Left kidney (tissue), 2 donors: Measurements from ENCODE around the gene VPS18. TPM values are rescaled to one million over a fixed set of nuclear protein-coding genes. Genes with fewer than 3 reads are reported as not detected.

ENCODE experiments used
- DNase-seq: peaks from one replicate; pipeline ENCODE4 v3.0.0-alpha.2; 2013
- polyA plus RNA-seq: library from polyadenylated mRNA; unstranded; fragments of 120-200 nt; gene quantifications from one replicate; pipeline ENCODE4 v1.2.1, GENCODE V29; 2013; ENCODE audit not compliant: insufficient read length

The VPS18 gene
- polyA plus RNA-seq, 1 donor, result 16.5 TPM

DNA sequence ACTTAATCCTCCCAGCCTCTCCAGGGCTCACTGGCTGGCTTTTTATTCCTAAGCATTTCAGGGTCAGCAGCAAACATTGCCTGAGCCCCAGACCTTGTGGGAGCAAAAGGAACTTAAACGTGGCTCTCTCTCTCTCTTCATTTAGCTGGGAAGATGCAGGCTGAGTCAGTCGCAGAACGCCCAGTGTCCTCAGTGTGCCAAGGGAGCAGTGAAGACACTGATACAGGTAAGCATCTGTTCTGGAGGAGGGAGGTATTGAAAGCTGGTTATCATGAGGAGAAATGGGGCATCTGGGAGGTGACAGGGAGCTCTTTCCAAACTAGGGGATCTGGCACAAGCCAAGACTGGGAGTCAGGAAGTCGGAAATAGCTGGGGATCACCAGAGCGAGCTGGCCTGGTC is 24.6 kb upstream of the VPS18 start:
- DNase-seq, result no peak

GRCh38 chr15:40870716-40871115 is 23.5 kb upstream of the VPS18 start:
- DNase-seq, result no peak

DNA sequence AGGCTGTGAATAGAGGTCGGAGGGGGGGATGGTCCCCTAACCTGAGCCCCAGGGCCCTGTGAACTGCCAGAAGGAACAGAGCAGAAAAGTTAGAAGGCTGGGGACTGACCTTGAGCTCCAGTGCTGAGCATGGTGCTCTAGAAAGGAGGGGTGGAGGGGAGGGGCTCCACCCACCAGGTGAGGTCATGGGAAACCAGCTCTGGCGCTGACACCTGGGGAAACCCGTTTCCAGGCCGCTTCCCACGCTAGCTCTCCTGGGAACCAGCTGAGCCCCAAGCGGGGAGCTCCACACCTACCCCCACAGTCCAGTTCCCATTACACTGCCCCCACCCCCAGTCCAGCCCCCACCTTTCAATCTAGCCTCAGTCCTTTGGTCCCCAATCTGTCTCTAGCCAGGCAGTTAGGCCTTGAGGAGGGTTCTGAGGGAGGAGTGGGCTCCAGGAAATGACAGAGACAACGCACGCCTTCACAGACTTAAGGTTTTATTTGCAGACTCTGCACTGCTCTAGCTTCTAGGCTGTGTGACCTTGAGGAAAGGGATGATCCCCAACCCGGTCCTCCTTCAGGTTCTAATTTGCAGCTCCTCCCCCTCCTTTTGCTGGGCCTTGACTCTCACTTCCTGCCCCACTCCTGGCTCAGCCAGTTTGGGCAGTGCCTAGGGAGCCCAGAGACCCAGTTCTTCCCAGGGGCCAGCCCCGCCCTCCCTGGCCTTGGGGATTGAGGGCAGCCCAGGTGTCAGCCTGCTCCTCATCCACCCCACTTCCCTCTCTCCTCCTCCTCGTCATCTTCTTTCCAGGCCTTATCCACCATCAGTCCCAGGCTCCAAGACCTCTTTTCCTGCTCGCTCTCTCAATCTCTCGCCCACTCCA is 22.3 kb upstream of the VPS18 start:
- peak; percentile 45 for DNase-seq

- DNase-seq, result no peak
Observed at GRCh38 chr15:40872791-40873693, 21.2 kb upstream of the VPS18 start.

- peak; percentile 59 for DNase-seq
Observed at GRCh38 chr15:40873694-40874561, 20.3 kb upstream of the VPS18 start, which contains the start of gene RHOV. RHOV (minus strand) TSS chr15:40874234; CDS start chr15:40874139, 95 bp downstream.

DNA sequence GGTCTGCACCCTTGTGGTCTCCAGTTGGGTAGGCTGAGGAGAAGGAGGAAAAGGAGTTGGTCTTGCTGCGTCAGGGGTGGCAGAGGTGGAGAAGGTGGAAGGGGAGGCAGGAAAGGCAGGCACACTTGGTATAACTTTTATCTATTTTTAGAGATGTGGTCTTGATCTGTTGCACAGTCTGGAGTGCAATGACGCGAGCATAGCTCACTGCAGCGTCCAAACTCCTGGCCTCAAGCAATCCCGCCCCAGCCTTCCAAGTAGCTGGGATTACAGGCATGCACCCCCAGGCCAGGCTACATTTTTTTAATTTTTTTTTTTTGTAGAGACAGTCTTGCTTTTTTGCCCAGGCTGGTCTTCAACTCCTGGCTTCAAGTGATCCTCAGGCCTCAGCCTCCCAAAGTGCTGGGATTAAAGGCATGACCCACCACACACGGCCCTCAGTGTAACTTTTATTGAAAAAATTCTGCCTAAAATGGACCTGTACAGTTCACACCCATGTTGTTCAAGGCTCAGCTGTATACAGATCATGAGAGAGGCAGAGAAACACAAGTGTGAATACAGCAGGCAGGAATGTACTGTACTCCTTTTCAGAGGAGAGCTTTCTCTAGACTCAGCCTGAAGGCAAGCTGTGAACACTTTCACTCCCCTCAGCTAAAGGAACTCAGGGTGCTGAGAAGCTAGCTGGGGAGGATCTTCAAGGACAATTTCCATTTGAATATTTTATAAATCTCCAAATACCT is 18.1 kb upstream of the VPS18 start:
- DNase-seq, result no peak

DNA sequence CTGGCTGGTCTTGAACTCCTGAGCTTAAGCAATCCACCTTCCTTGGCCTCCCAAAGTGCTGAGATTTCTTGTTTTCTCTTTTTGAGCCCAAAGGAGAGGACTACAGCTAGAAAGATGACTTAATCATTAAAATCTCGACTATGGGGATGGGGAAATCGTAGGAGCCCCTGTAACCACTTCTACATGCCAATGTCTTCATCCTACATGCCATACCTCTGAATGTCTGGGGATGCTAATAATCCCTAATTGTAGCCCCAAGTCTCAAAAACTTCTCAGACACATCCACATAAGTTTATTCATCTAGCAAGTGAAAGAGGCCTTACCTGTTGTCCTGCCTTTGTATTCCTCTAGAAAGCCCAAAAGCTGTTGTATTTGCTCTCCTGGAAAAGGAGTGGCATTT is 16.6 kb upstream of the VPS18 start:
- no peak for DNase-seq

- DNase-seq, result no peak
Observed at GRCh38 chr15:40878785-40879184, 15.5 kb upstream of the VPS18 start.

DNA sequence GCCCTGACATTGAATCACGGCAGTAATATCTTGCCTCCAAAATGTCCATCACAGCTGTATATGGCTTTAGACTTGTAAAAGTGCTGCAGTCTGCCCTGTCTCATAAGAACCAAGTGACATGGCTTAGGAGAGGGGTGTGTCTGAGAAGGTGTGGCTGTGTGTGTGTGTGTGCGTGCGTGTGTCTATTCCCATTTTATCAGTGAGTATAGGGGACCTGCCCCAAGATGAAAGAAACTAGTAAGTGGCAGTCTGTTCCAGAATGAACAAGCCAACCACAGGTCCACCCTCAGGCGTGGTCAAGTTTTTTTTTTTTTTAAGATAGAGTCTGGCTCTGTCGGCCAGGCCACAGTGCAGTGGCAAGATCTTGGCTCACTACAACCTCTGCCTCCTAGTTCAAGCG is 14.6 kb upstream of the VPS18 start:
- no peak for DNase-seq

- no peak for DNase-seq
Observed at GRCh38 chr15:40881351-40881750, 12.9 kb upstream of the VPS18 start.

DNA sequence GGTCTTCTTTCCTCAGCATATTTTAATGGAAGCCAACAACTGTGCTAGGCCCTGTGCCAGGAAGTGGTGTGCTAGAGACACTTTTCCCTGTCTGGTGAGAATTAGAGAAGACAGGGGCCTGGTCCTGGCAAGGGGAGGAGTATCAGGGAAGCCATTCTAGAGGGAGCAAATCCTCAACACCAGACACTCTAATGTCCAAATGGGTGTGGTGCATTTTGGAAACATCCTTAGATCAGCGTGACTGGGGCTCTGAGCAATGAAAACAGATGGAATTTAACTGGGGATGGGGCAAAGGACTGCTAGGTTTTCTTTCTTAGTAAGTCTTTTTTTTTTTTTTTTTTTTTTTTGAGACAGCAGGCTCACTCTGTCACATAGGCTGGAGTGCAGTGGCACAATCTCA is 7.7 kb upstream of the VPS18 start:
- no peak for DNase-seq

DNA sequence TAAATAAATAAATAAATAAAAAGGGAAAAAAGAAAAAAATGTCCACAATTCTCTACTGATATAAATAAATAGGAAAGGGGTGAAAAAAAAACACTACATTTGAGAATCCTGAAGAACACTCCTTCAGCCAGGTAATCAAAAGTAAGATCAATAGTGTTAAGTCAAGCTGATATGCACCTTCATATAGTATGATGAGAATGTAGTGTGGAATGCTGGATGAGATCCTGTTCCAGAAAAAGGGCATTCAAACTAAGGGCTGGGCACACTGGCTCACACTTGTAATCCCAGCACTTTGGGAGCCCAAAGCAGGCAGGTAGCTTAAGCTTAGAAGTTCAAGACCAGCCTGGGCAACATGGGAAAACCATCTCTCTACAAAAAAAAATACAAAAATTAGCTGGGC is 5.1 kb upstream of the VPS18 start:
- DNase-seq, result no peak

DNA sequence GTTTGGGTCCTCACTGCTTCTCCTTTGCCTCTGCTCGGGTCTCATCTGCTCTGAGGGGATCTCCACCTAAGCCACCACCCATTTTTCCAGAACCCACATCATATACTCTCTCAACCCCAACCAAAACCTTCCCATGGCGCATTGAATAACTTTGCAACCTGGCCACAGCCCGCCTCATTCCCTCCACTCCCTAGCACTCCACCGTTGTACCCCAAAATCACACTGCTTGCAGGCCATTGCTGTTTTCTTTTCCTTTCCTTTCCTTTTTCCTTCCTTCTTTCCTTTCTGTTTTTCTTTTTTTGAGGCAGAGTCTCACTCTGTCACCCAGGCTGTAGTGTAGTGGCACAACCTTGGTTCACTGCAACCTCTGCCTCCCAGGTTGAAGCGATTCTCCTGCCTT is 3.1 kb upstream of the VPS18 start:
- DNase-seq, result no peak

DNA sequence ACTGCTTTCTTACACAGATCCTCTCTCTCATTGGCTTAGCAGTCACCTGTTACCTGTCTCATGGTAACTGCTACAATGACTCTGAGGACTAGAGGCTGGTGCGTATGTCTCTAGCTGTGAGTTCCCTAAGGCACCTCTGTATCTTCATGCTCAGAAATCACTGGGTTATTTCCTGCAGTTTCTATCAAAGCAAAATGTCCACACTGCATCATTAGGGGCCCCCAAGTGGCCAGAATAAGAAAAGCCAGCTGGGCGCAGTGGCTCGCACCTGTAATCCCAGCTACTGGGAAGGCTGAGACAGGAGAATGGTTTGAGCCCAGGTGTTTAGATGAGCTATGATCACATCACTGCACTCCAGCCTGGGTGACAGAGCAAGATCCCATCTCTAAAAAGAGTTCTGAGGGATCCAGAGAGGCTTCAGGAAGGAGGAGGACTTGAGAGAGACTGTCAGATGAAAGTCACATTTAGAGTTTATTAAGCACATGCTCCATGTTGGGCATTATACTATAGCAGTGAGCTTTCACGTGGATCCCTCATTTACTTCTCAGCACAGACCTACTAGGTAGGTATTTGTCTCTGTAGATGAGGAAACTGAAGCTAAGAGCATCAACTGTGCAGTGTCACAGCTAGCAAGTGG is 2.3 kb upstream of the VPS18 start:
- peak; percentile 59 for DNase-seq

DNA sequence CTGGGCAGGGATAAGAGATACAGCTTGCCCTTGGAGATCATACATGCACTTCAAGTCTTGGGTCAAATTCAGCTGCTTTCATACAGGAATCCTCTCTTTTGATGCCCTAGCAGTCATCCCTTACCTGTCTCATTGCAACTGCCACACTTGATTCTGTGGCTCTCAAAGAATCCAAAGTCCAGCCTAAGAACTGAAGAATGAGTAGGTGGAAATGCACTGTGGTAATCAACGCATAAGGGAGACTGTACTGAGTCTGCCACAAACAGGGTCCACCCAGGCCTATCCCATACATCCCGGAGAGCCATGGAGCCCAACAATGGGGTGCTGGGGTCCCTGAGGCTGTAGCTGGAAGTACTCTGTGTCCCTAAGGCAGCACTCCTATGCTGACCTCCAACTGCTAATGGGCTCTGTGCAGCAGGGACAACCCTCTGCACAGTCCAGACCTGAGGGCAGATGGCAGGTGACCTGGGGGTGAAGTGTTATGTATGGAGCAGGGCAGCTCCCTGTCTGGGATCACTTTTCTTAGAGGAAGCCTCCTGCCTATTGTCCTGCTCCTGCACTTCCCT is 1.7 kb upstream of the VPS18 start:
- DNase-seq, result no peak

- DNase-seq, result no peak
Observed at GRCh38 chr15:40893019-40893670, 1.1 kb upstream of the VPS18 start.

DNA sequence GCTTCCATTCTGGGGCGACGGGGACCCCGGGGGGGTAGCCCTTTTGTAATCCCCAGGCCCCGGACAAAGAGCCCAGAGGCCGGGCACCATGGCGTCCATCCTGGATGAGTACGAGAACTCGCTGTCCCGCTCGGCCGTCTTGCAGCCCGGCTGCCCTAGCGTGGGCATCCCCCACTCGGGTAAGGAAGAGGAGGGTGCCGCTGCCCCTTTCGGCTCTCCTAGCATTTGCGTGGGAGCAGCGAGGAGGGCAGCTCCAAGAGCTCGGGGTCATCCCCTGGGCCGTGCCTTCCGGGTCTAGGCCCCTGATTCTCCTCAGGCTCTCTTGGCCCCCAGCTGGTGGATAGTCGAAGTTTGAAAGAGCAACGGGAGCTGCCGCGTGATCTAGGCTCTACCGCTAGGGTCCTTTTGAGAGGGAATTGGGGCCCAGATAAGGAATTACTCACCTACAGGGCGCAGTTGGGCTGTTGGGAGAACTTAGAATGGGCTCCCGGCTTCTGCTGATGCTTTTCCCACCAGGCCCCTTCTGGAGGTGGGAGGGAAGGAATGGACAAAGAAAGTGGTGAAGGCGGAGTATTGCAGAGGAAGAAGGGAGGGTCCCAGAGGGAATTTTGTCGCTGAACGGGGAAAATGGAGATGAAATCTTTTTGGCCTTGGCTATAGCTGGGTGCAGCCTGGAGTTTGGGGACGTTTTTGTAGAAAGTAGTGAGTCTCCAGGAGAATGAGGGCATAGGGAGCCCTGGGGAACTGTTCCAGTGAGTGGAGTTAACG is 615 bp downstream of the VPS18 start:
- DNase-seq, result no peak

DNA sequence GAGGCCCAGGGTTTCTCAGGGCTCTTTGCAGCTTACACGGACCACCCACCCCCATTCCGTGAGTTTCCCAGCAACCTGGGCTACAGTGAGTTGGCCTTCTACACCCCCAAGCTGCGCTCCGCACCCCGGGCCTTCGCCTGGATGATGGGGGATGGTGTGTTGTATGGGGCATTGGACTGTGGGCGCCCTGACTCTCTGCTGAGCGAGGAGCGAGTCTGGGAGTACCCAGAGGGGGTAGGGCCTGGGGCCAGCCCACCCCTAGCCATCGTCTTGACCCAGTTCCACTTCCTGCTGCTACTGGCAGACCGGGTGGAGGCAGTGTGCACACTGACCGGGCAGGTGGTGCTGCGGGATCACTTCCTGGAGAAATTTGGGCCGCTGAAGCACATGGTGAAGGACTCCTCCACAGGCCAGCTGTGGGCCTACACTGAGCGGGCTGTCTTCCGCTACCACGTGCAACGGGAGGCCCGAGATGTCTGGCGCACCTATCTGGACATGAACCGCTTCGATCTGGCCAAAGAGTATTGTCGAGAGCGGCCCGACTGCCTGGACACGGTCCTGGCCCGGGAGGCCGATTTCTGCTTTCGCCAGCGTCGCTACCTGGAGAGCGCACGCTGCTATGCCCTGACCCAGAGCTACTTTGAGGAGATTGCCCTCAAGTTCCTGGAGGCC is 5.4 kb downstream of the VPS18 start:
- DNase-seq, result no peak
